ENCODE results near the gene NOS3.

NOS3 gene

GRCh38 chr7:151060416-151061212 lies 69.8 kb downstream of the NOS3 start:
- no peak for DNase-seq

GRCh38 chr7:151061213-151062110 lies 70.6 kb downstream of the NOS3 start:
- no peak for DNase-seq

DNA sequence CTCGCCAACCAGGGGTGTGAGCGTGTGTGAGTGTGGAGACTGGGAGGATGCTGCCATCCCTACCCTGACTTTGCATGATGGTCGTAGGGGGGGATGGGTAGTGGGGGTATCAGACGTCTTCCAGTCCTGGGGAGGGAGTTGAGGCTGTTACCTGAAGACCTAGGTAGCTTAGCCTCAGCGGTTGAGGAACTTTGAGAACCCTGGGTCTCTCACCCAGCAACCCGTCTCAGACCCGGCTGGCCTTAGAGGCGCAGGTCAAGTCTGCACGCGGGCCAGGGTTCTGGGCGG lies 71.2 kb downstream of the NOS3 start:
- DNase-seq: no peak

- no peak for DNase-seq
Measured at GRCh38 chr7:151062399-151063211, 71.8 kb downstream of the NOS3 start.

GRCh38 chr7:151063212-151063561 lies 72.4 kb downstream of the NOS3 start:
- no peak for DNase-seq

Measured in stimulated activated CD4-positive, alpha-beta T cell treated with anti-CD3 and anti-CD28 coated beads, Interleukin-4, amount 100 ng/mL, for 4 hours (primary cell).